Measurements from ENCODE around the gene GRM1.

Gene GRM1

GRCh38 chr6:146295695-146296094, 266.8 kb downstream of the GRM1 start:
- DNase-seq (ENCODE audit: low read depth) = no peak
- TF ChIP-seq CTCF (conservative IDR thresholded peaks at IDR 0.05; ENCODE audit: control insufficient read depth, insufficient read depth, low read depth, low read length) = no peak
- no peak overlapping the region for H3K4me3 ChIP-seq (ENCODE audit: control insufficient read depth, low read depth, low read length)

DNA sequence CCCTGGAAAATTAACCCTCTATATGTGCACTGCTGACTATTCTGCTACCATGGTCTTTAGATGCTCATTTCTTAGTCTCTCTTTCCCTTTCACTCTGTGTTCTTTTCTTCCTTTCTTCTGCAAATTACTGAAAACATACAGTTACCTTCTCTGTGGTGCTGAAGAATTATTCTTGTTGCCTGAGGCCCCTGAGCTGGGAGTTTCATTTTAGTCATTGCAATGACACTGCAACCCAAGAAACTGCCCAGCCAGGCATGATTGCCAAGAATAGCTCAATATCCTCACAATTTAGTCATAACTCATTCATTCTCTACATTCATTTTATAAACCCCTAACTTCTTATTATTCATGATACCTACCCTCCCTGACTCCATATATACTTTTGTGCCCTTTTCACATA, 269.0 kb downstream of the GRM1 start:
- no peak overlapping the region for H3K4me3 ChIP-seq (ENCODE audit: control insufficient read depth, low read depth, low read length)
- no peak for DNase-seq (ENCODE audit: low read depth)
- no peak for TF ChIP-seq CTCF (conservative IDR thresholded peaks at IDR 0.05; ENCODE audit: control insufficient read depth, insufficient read depth, low read depth, low read length)

GRCh38 chr6:146300521-146300920, 271.7 kb downstream of the GRM1 start:
- DNase-seq (ENCODE audit: low read depth) = no peak
- H3K4me3 ChIP-seq (ENCODE audit: control insufficient read depth, low read depth, low read length) = no peak overlapping the region
- TF ChIP-seq CTCF (conservative IDR thresholded peaks at IDR 0.05; ENCODE audit: control insufficient read depth, insufficient read depth, low read depth, low read length) = no peak

- TF ChIP-seq CTCF (conservative IDR thresholded peaks at IDR 0.05; ENCODE audit: control insufficient read depth, insufficient read depth, low read depth, low read length) = no peak
- H3K4me3 ChIP-seq (ENCODE audit: control insufficient read depth, low read depth, low read length) = no peak overlapping the region
- no peak for DNase-seq (ENCODE audit: low read depth)
Measured at GRCh38 chr6:146301764-146302163, 272.9 kb downstream of the GRM1 start.

DNA sequence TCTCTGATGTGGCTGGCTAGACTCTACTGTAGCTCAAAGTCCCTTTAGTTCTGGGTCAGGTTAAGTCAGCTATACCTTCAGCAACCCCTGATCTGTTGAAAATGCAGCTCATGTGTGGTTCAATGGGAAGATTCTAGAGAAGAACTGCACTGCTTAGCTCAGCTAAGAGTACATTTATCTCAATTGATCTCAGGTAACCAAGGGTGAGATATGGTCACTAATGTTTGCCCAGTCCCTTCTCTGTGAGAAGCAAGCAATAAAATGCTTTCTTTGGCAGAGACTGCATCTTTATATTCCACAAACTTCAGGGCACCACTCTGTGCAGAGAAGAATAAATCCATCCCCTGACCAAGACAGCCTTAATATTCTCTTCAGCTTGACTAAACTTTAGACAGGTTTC, 274.1 kb downstream of the GRM1 start:
- H3K4me3 ChIP-seq (ENCODE audit: control insufficient read depth, low read depth, low read length) = no peak overlapping the region
- TF ChIP-seq CTCF (conservative IDR thresholded peaks at IDR 0.05; ENCODE audit: control insufficient read depth, insufficient read depth, low read depth, low read length) = no peak
- no peak for DNase-seq (ENCODE audit: low read depth)

DNA sequence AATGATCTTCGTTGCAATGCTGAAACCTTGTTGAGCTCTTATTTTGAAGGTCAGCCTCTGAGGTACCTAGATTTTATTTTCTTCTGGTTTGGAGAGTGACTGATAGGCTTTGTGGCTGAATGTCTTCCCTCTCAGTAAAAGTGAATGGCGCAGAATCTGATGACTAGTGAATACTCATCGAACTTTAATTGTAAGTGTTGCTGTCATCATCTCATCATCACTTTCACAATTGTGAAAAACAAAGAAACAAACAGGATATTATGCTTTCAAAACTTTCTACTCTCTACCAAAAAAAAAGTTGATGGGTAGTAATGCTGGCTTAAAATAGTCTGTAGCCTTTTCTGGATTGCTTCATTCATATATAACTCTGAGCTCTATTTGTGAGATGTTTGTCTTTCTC, 275.3 kb downstream of the GRM1 start:
- DNase-seq (ENCODE audit: low read depth) = no peak
- TF ChIP-seq CTCF (conservative IDR thresholded peaks at IDR 0.05; ENCODE audit: control insufficient read depth, insufficient read depth, low read depth, low read length) = no peak
- no peak overlapping the region for H3K4me3 ChIP-seq (ENCODE audit: control insufficient read depth, low read depth, low read length)

- H3K4me3 ChIP-seq (ENCODE audit: control insufficient read depth, low read depth, low read length) = no peak overlapping the region
- TF ChIP-seq CTCF (conservative IDR thresholded peaks at IDR 0.05; ENCODE audit: control insufficient read depth, insufficient read depth, low read depth, low read length) = no peak
- no peak for DNase-seq (ENCODE audit: low read depth)
Measured at GRCh38 chr6:146305092-146305491, 276.2 kb downstream of the GRM1 start.
